Esophagus squamous epithelium (tissue), 5 donors: ENCODE results near the gene DBT. TPM values are rescaled to one million over a fixed set of nuclear protein-coding genes. Genes with fewer than 3 reads are reported as not detected.
"Not testable (repeated sequence)": the region's sequence is repeated elsewhere in the genome, so short reads cannot be mapped to it uniquely, and the experiment has no call there.

Source experiments
- DNase-seq: peaks from one replicate; lab custom pipeline; 2025; lab: John Stamatoyannopoulos, UW
- H3K27ac ChIP-seq, 4 donors: fragments of 200-600 bp; sonication (generic); one replicate each; pipeline ENCODE4 v1.5.1; 2016 to 2019; ENCODE audit warnings: mild to moderate bottlenecking in 1 of 4
- H3K27me3 ChIP-seq, 4 donors: fragments of 200-600 bp; sonication (generic); 1 replicate in 3 of 4; 2 replicates in 1 of 4; pipeline versions ENCODE4 v1.5.1 to v1.6.0; 2017 to 2021; ENCODE audit warnings: antibody characterized with exemption in 1 of 4
- H3K36me3 ChIP-seq, 3 donors: fragments of 200-600 bp; sonication (generic); one replicate each; pipeline ENCODE4 v1.5.1; 2016 to 2019
- H3K4me1 ChIP-seq, 3 donors: fragments of 200-600 bp; sonication (generic); one replicate each; pipeline ENCODE4 v1.5.1; 2017 to 2019
- H3K4me3 ChIP-seq, 4 donors: fragments of 200-600 bp; sonication (generic); 1 replicate in 3 of 4; 2 replicates in 1 of 4; pipeline ENCODE4 v1.5.1; 2016 to 2019; ENCODE audit warnings: mild to moderate bottlenecking in 2 of 4, moderate library complexity in 1 of 4
- H3K9me3 ChIP-seq, 3 donors: fragments of 200-600 bp; sonication (generic); one replicate each; pipeline ENCODE4 v1.5.1; 2016 to 2019
- CTCF ChIP-seq, 6 experiments: fragments of 450-650 bp in 4 of 6; fragments of 200-600 bp in 2 of 6; sonication (generic) in 2 of 6; IDR thresholded peaks; one replicate each; pipeline ENCODE4 v1.5.1; 2016 to 2019; ENCODE audit warnings: antibody characterized with exemption in 6 of 6, mild to moderate bottlenecking in 4 of 6, moderate library complexity in 4 of 6
- POLR2A ChIP-seq, 4 donors: fragments of 450-650 bp; IDR thresholded peaks; one replicate each; pipeline ENCODE4 v1.6.1; 2017; ENCODE audit warnings: antibody characterized with exemption in 4 of 4, mild to moderate bottlenecking in 4 of 4, moderate library complexity in 3 of 4
- WGBS, 2 donors: methylation state at CpG; one replicate each; pipeline ENCODE4 v1.1.5; 2018; 5-methylcytosine and 5-hydroxymethylcytosine counted together
- intact Hi-C: fragments of 100-400 bp; cut with DNase I; formaldehyde crosslinking; loops from one replicate; pipeline ENCODE4 v1.15.0; 2022
- total RNA-seq, 4 donors: library from RNA; depleted of rRNA; stranded (reverse); fragments of >200 nt; gene quantifications; one replicate each; pipeline ENCODE4 v1.1.0, GENCODE V29; 2016
- donor health status: DM: yes; HTN: yes; CAD: no.

Gene DBT
- total RNA-seq, 4 donors from 2014 or later, result 6.1 to 9.4 (median 6.8) TPM

- H3K9me3 ChIP-seq, H3K4me1 ChIP-seq, DNase-seq, H3K27me3 ChIP-seq, H3K27ac ChIP-seq, intact Hi-C loops, H3K4me3 ChIP-seq: not testable (repeated sequence)
- peaks cover 0 to 100% (median 15%) of the 10 kb centered on the region in 3 donors for H3K36me3 ChIP-seq
- WGBS, 2 donors, result 72 to 90% methylated on average over 2 to 4 of the region's 6 CpGs
Observed at GRCh38 chr1:100200060-100200459, 49.6 kb downstream of the DBT start.

GRCh38 chr1:100198596-100198995 is 51.0 kb downstream of the DBT start:
- TF ChIP-seq CTCF (IDR thresholded peaks at IDR 0.05), result no peak
- TF ChIP-seq POLR2A (IDR thresholded peaks at IDR 0.05), result no peak
- H3K4me3 ChIP-seq, result no peak overlapping the region
- H3K4me1 ChIP-seq, result no peaks in the 10 kb centered on the region
- H3K9me3 ChIP-seq, result no peaks in the 10 kb centered on the region
- 83 to 94% methylated on average over 1 of the region's 1 CpG for WGBS, 2 donors
- no peaks in the 10 kb centered on the region for H3K27me3 ChIP-seq
- no peak for DNase-seq
- H3K36me3 ChIP-seq, result peaks cover 0 to 97% (median 15%) of the 10 kb centered on the region in 3 donors
- intact Hi-C loops, result no loop called here
- H3K27ac ChIP-seq, result no peak overlapping the region

GRCh38 chr1:100188617-100189016 is 61.0 kb downstream of the DBT start:
- no peak for TF ChIP-seq POLR2A (IDR thresholded peaks at IDR 0.05)
- peaks cover 0 to 18% (median 10%) of the 10 kb centered on the region in 3 donors for H3K4me1 ChIP-seq
- no peaks in the 10 kb centered on the region for H3K27me3 ChIP-seq
- no peak overlapping the region for H3K4me3 ChIP-seq
- peaks cover 0 to 18% (median 4%) of the 10 kb centered on the region in 3 donors for H3K36me3 ChIP-seq
- H3K27ac ChIP-seq, result peak overlapping the region in 1 of 4 donors; percentile 1
- 34 to 42% methylated on average over 3 of the region's 3 CpGs for WGBS, 2 donors
- no peak for DNase-seq
- no peaks in the 10 kb centered on the region for H3K9me3 ChIP-seq
- intact Hi-C loops, result no loop called here

- TF ChIP-seq POLR2A (IDR thresholded peaks at IDR 0.05), result no peak
- no peak for TF ChIP-seq CTCF (IDR thresholded peaks at IDR 0.05)
- H3K27ac ChIP-seq, result peak overlapping the region in 1 of 4 donors; percentile 1
- H3K4me3 ChIP-seq, result no peak overlapping the region
- 50 to 62% methylated on average over 3 of the region's 3 CpGs for WGBS, 2 donors
- no peaks in the 10 kb centered on the region for H3K27me3 ChIP-seq
- peaks cover 0 to 18% (median 10%) of the 10 kb centered on the region in 3 donors for H3K4me1 ChIP-seq
- no peak for DNase-seq
- intact Hi-C loops, result no loop called here
- H3K9me3 ChIP-seq, result no peaks in the 10 kb centered on the region
- H3K36me3 ChIP-seq, result peaks cover 0 to 12% (median 0%) of the 10 kb centered on the region in 3 donors
Observed at GRCh38 chr1:100187912-100188311, 61.7 kb downstream of the DBT start.

GRCh38 chr1:100184536-100184935 is 65.1 kb downstream of the DBT start:
- Histone ChIP-seq H3K27ac (no peak overlapping the region), H3K9me3 (no peaks in the 10 kb centered on the region), H3K36me3 (no peaks in the 10 kb centered on the region), H3K4me3 (no peak overlapping the region), H3K4me1 (peaks cover 0 to 18% (median 10%) of the 10 kb centered on the region in 3 donors), H3K27me3 (no peaks in the 10 kb centered on the region)
- DNase-seq, result no peak
- 30 to 33% methylated on average over 1 of the region's 1 CpG for WGBS, 2 donors
- intact Hi-C loops, result no loop called here
- TF ChIP-seq CTCF (IDR thresholded peaks at IDR 0.05), result no peak
- no peak for TF ChIP-seq POLR2A (IDR thresholded peaks at IDR 0.05)

- TF ChIP-seq CTCF (IDR thresholded peaks at IDR 0.05) (no peak), POLR2A (IDR thresholded peaks at IDR 0.05) (no peak)
- intact Hi-C loops, result no loop called here
- Histone ChIP-seq H3K9me3 (no peaks in the 10 kb centered on the region), H3K4me3 (no peak overlapping the region), H3K27ac (no peak overlapping the region), H3K36me3 (no peaks in the 10 kb centered on the region), H3K27me3 (no peaks in the 10 kb centered on the region), H3K4me1 (peaks cover 0 to 7% (median 2%) of the 10 kb centered on the region in 3 donors)
- 96 to 98% methylated on average over 3 to 4 of the region's 4 CpGs for WGBS, 2 donors
- DNase-seq, result no peak
Observed at GRCh38 chr1:100183370-100183769, 66.3 kb downstream of the DBT start.
